GM23248 (cell line): ENCODE measurements around the gene FAM83D.

Experiments used
- EZH2 ChIP-seq: fragments of 200-600 bp; sonication (generic); IDR thresholded peaks from 2 replicates; pipeline ENCODE4 v1.6.1; 2018; ENCODE audit warnings: antibody characterized with exemption, mild to moderate bottlenecking; ENCODE audit not compliant: insufficient read depth, poor library complexity, severe bottlenecking
- EZH2phosphoT487 ChIP-seq: fragments of 200-600 bp; sonication (generic); IDR thresholded peaks from 2 replicates; pipeline ENCODE4 v1.6.1; 2018; ENCODE audit warnings: antibody characterized with exemption, moderate library complexity, mild to moderate bottlenecking, low read depth; ENCODE audit not compliant: insufficient read depth

GRCh38 chr20:38997622-38998021, 71.4 kb downstream of the FAM83D start:
- TF ChIP-seq EZH2phosphoT487 (no peak), EZH2 (no peak)
